GM21367 (cell line): ENCODE data around the gene ATP13A3.
A peak's percentile ranks its signal among the peaks of the same experiment; 100 is the strongest.
"Not testable (repeated sequence)": the region's sequence is repeated elsewhere in the genome, so short reads cannot be mapped to it uniquely, and the experiment has no call there.

Experiments
- ATAC-seq: cut with Tn5 transposase; IDR thresholded peaks from one replicate; pipeline ENCODE4 v1.9.1; 2021; ENCODE audit not compliant: unreplicated experiment

The ATP13A3 gene

DNA sequence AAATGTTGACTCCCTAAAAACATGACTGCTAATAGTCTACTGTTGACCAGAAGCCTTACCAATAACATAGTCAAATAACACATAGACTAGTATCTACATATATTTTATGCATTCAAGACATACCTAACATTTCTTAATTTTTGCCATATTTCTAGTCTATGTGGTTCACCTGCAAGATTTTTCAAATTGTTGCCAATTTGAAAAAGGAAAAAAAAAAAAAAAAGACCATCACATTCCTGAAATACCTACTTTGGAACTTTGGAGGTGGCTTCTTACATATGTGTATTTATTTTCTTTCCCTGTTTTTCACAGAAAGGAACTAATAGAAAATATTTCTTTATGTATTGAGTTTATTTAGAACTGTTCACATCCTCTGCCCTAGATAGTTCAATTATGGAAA lies 13.4 kb upstream of the ATP13A3 start:
- ATAC-seq, result no peak

DNA sequence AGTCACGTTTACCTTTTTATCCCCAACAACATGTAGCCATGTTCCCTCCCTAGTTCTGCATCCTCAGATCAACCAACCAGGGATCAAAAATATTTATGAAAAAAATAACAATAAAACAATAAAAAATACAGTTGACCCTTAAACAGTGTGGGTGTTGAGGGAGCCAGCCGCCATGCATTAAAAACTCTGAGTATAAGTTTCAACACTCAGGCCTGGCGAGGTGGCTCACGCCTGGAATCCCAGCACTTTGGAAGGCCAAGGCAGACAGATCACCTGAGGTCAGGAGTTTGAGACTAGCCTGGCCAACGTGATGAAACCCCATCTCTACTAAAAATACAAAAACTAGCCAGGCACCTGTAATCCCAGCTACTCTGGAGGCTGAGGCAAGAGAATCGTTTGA lies 12.7 kb upstream of the ATP13A3 start:
- ATAC-seq, result not testable (repeated sequence)

DNA sequence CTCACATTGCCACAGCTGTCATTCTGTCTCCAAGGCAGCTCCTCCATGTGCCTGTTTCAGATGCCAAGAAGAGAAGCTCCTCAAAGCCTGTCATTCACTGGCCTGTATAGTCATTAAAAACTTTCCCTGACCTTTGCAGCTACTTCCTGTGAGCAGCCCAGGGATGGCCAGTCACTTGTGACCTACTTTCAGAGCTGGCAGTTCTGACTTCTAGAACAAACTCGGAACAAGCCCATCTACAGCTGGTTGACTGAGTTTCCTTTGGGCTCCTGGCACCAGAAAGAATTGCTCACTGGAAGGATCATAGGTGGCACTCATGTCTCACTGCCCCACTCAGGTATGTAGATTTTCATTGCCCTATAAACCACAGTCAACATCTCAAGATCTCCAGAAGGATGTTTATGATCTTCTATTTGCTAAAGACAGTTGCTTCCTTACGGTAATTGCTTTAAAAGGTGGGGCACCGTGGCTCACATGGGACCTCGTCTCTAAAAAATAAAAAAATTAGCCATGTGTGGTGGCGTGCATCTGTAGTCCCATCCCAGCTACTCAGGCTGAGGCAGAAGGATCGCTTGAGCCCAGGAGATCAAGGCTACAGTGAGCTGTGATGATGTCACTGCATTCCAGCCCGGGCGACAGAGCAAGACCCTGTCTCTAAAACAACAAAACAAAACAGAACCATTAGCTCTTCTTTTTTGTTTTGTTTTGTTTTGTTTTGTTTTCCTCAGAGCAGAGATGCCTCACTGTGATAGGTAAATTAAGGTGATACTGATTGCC lies 11.2 kb upstream of the ATP13A3 start:
- ATAC-seq, result peak; percentile 54

DNA sequence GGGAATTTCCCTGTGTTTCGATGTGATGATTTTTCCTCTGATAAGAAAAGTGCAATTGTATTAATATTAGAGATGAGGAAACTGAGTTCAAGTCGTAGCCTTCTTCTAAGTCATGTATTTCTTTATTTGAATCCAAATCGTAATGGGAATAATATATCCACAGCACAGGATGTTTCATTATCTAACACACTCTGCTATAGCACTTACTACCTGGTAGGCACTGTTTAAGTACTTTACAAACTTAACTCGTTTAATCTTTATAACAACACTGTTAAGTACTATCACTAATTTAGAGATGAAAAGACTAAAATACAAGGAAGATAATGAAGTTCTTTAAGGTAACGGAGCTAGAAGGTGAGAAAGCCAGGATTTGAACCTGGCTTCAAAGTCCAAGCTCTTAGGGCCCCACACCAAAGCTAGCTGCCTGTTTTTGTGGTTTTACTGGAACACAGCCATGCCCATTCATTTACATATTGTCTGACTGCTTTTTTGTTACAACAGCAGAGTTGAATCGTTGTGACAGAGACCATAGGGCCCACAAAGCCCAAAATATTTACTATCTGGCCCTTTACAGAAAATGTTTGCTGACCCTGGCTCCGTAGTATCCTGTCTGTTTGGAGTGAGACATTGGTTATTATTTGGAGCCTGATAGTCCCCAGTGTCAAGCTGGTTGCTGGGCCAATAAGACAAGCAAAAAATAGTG lies 9.6 kb upstream of the ATP13A3 start:
- ATAC-seq, result no peak

DNA sequence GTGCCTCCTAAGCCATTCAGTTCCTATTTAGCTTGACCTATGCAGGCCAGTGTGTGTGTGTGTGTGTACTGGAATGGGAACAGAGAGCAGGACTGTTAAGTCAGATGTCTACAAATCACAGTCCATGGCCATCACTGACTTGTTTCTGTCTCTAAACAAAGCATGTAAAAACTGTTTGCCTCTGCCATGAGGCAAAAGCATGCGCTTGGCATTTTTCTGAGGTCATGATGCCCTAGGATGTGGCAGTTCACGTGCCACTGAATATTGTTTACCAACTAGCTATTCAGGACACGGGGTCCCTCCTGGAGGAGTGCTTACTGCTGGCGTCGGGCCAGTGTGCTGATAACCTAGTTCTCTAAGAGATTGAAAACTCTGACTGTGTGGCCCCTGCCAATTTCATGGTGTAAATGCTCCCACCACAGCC lies 8.2 kb upstream of the ATP13A3 start:
- no peak for ATAC-seq

DNA sequence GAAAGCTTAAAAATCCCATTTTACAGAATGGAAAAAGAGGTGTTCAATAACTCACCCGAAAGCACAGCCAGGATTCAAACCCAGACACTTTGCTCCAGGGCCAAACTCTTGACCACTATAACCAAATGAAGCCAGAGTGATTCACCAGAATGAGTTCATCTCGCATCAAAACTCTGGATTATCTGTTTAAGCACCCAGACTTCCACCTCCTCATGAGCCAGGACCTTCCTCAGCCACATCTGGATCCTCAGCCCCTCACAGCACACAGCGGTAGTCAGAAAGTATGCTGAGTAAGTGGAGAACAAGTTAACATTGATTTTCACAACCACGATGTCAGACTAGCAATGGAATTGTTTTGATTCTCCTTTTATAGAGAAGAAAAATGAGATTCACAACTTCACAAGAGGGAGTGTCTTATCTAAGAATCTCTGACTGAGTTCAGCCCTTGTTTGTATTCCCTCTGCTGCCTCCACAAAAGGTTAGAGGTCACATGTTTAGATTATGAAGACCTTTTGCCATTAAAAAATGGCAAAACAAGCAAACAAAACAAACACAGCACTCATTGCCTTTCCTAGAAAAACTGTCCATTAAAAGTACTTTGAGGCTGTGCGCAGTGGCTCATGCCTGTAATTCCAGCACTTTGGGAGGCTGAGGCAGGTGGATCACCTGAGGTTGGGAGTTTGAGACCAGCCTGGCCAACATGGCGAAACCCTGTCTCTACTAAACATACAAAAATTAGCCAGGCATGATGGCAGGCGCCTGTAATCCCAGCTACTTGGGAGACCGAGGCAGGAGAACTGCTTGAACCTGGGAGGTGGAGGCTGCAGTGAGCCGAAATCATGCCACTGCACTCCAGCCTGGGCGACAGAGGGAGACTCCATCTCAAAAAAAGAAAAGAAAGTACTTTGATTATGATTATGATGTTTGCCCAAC lies 7.5 kb upstream of the ATP13A3 start:
- ATAC-seq, result not testable (repeated sequence)

DNA sequence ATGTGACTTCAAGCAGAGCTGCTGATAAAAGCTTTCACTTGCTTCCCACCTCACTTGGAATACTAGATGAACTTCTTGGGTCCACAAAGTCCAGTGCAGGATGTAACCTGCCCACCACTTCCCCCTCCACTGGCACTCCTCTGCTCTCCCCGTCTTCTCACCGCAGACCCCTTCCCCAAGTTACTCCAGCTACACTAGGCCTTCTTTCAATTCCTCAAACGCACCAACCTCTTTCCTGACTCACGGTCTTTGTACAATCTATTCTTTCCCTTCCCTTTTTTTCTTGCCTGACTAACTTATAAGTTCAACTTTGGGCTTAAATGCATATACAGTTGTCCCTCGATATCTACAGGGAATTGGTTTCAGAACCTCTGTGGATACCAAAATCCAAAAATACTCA lies 5.2 kb upstream of the ATP13A3 start:
- ATAC-seq, result no peak

DNA sequence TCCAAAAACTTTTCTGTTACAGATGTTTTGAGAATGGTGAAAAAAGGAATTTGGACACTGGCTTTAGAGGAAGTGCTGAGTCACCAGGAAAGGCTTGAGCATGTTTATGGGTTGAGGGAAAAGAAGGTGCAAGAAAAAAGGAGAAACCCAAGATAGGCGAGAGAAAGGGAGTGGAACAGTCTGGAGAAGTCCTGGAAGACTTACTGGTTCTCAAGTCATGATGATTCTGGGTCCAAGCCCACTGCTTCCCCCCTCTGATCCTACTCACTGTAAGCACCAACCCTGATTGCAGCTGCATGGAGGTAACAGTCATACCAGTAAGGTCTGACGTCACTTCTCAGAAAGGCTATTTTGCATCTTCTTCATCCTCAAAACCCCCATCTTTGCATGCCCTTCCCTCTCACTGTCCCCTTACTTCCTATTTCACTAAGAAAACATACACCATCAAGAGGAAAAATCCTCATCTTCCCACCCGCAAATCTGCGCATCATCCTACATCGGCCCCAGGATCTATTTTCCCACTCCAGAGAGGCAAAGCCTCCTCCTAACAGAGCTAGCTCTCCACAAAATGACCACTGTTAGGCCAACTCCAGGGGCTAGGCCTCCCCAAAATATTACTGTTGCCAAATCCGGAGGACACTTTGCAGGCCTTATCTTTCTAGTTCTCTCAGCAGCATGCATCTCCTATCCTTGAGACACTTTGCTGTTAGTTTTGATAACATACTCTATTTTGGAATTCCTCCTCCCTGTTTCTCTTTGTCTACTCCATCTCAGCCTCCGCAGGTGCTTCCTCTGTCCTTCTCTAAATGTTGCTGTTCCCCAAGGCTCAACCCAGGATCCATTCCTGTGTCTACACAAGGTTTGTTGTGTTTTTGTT lies 3.2 kb upstream of the ATP13A3 start:
- peak; percentile 41 for ATAC-seq

DNA sequence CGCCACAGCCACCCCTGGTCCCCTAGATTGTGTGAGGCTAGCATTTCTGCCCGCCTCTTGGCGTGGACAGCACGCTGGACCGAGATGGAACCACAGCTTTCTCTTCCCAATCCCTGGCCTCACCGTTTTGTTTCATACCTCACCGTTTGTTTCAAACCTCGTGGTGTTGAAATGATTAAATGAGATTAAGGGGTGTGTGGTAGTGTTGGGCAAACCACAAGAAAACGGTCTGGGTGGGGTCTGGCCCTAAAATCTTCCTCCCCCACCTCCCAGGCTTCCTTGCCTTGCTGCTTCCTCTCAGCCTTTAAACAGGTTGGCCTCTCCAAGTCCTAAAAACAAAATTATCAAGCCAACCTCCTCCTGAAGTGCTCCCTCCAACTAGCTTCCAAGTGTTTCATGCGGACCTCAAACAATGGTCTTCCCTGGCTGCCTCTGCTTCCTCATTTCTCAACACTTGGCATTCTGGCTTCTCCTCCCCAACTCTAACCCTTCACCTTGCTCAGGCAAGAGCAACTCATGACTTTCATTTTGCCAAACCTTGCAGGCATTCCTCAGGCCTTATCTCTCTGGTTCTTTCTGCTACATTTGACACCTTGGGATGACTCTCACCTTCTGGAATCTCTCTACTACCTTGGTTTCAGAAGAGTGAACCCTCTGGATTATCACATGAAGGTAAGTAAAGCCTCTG lies 1.4 kb upstream of the ATP13A3 start:
- no peak for ATAC-seq

DNA sequence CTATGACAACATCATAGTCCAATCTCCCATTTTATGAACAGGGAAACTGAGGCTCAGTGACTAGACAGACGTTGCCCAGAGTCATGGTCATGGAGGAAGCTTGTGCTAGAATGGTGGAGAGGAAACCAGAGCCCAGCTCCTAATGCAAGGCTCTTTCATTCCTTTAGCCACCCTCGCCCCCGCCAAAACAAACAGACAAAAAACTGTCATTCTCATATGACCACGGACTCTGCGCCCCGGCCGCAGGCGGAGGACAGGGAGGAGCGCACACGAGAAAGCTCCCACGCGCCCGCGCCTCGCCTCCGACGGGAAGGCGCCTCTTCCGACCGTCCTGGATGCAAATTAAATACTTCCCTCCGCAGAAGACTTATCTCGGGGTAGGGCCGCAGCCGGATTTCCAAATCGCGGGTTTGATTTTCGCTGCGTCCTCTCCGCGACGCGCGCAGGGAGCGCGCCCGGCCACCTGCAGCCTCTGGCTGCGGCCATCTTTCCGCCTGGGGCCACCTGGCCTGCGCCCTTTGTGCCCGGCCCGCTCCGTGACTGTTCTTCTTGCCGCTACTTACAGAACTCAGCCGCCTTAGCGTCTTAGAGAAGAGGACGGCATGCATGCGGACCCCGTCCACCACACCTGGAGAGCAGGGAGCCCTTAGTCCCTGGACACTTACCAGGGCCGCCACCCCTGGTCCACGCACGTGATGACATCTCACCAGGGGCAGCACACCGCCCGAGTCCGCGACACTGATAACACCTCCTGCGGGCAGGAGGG lies 670 bp upstream of the ATP13A3 start:
- ATAC-seq, result peak; percentile 17

DNA sequence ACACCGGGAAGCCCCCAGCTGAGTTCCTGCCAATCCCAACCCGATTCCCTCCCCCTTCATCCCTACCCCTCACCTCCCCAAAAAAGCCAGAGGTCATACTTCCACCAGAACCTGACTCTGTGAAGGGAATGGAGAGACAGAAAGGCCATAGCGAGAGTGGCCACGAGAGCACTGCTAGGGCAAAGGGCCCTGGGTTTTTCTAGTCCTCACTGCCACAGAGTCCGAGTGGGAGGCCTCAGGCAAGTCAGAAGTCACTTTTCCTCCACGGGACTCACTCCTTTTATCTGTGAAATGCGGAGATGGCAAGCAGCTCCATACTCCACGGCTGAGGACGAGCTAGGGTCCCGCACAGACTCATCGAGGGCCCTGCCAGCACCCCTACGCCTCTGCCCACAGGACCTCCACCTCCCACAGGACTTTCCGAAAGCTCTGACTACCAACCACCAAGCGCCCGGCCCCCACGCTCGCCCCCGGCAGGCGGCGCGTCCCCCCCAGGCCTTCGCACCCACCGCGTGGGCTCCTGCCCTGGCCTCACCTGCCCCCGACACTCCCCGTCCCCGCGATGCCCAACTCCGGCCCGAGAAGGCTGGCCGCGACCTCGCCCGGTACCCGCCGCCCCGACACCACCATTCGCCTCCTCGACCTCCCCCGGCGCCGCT lies 792 bp downstream of the ATP13A3 start:
- ATAC-seq, result peak; percentile 10

DNA sequence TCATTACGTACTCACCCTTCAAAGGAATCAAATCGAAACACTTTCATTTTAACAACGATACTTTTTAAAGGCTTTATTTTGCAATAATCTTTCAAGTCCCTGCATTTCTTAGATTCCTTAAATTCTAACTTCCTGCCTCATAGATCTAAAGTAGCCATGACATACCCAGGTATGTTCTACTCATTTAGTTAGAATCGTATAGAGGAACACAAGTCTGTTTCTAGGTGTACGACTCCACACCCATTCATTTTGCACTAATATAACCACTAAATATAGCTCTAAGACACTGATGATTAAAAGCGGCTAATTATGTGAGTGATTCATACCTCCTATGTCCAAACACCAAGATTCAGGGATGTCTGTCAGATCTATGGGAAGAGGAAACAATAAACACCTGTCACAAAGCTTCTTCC lies 1.3 kb downstream of the ATP13A3 start:
- ATAC-seq, result no peak

DNA sequence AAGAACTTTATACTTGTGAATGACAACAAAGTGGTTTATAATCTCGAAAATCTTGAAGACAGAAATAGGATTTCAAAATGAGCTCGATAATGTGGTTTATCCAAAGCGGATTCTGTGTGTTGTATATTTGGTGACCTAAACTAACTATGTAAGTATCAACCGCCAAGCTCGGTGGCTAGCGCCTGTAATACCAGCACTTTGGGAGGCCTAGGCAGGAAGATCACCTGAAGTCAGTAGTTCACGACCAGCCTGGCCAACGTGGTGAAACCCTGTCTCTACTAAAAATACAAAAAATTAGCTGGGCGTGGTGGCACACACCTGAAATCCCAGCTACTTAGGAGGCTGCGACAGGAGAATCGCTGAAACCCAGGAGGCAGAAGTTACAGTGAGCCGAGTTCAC lies 2.2 kb downstream of the ATP13A3 start:
- no peak for ATAC-seq

DNA sequence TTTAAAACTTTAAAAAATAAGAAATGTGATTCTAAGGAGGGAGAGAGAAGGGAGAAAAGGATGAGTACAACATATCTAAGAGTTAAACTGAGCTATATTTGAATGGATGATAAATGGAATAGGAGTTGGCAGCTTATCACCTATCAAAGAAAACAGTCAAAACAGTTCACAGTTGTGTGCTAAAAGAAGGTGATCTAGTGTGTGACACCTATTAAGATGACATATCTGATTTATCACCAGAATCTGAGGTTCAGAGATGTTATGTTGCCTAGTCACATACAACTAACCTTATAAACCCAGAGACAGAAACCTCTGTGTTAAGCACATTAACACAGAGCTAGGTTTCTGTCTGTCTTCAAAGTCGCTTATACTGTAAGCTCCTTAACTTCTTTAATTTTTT lies 3.0 kb downstream of the ATP13A3 start:
- ATAC-seq, result no peak

DNA sequence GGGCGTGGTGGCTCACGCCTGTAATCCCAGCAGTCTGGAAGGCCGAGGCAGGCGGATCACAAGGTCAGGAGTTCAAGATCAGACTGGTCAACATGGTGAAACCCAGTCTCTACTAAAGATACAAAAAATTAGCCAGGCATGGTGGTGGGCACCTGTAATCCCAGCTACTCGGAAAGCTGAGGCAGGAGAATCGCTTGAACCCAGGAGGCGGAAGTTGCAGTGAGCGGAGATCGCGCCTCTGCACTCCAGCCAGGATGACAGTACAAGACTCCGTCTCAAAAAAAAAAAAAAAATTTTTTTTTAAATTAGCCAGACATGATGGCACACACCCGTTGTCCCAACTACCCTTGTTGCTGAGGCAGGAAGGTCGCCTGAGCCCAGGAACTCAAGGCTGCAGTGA lies 4.0 kb downstream of the ATP13A3 start:
- ATAC-seq, result not testable (repeated sequence)

DNA sequence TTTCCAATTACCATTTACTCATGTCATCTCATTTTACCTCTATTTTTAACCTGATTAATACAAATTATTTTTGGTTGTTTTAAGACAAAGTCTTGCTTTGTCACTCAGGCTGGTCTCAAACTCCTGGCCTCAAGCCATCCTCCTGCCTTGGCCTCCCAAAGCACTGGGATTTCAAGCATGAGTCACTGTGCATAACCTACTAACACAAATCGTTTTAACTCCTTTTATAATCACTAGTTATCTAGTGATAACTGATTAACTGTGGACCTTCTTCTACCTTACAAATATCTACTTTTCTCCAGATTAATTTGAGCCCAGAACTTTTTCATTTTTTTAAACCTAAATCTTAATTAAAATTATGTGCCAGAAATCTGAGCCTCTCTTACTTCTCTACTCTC lies 4.6 kb downstream of the ATP13A3 start:
- ATAC-seq, result no peak

DNA sequence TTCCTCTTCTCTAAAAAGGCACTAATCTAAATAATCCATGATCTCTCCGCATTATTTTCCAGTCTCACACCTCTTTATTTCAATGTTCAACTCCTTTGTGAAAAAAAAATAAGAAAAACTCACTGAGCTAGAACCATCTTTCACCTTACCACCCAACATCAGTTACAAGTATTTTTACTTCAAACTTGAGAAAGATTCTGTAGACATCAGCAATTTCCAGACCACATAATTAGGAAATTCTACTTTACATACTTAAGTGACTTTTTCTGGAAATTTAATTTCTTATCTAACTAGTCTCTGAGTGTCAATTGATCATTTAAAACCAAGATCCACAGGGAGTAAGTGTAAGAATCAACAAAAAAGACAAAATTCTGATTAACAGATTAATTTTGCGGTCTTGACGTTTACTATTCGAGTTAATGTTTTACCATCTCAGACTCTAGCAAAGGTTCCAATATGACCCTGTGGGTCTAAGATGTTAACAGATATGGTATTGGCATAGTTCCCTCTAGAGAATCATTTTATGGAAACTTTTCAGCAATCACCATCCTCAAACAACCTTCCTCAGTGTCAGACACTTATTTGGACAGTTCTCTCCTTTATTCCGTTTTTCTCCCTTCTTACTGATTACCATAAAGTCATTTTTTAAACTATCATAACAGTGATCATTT lies 5.1 kb downstream of the ATP13A3 start:
- ATAC-seq, result no peak

DNA sequence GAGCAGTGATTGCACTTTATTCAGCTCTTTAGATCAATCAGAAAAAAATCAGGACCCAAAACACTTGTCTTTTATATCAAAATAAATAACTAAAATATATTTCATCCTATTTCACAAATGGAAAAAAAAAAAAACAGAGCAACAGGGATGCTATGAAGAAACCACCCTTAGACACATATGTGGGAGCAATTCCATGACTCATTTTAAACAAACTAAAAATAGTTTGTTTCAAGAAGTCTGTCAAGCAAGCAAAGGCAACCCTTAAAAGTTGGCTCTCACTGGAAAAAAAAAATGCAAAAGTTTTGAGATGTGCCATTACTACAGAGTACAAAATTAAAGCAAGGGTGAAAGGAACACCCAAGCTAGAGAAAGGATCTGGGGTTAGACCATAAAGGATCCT lies 5.7 kb downstream of the ATP13A3 start:
- no peak for ATAC-seq
